GM12878 (cell line): Measurements from ENCODE around the gene GCSAML.

Experiments
- BMI1 ChIP-seq: fragments of 450-650 bp; IDR thresholded peaks from 2 replicates; pipeline ENCODE4 v1.6.1; 2016; ENCODE audit warnings: mild to moderate bottlenecking, moderate library complexity, borderline replicate concordance
- CEBPB ChIP-seq, 2 experiments: fragments of 150-350 bp in 1 of 2; IDR thresholded peaks; 2 replicates each; pipeline ENCODE4 v1.6.1; 2012 to 2014; ENCODE audit warnings: low read depth in 2 of 2, low read length in 2 of 2, borderline replicate concordance in 1 of 2, inconsistent platforms in 1 of 2
- DPF2 ChIP-seq: fragments of 450-650 bp; IDR thresholded peaks from 2 replicates; pipeline ENCODE4 v1.6.1; 2017; ENCODE audit warnings: mild to moderate bottlenecking
- FOS ChIP-seq: IDR thresholded peaks from 3 replicates; pipeline ENCODE4 v1.6.1; 2011; ENCODE audit warnings: borderline replicate concordance; ENCODE audit not compliant: insufficient read length; ENCODE audit errors: extremely low read depth
- SMC3 ChIP-seq: IDR thresholded peaks from 2 replicates; pipeline ENCODE4 v1.6.1; 2011; ENCODE audit warnings: low read length, improper control_type of control experiment, borderline replicate concordance
- ZNF24 ChIP-seq: fragments of 450-650 bp; IDR thresholded peaks from 2 replicates; pipeline ENCODE4 v1.6.1; 2017; ENCODE audit warnings: antibody characterized with exemption, mild to moderate bottlenecking
- TF ChIP-seq, protein P1 (sequence below): fragments of 450-650 bp; IDR thresholded peaks from 2 replicates; pipeline ENCODE4 v1.6.1; 2017; ENCODE audit warnings: low read depth, mild to moderate bottlenecking, moderate library complexity

- TF ChIP-seq DPF2 (no peak), BMI1 (no peak), CEBPB (IDR thresholded peaks at IDR 0.05; ENCODE audit: borderline replicate concordance in 1 of 2, low read depth in 2 of 2, low read length in 2 of 2) (no peak), ZNF24 (no peak), SMC3 (no peak), FOS (no peak)
- TF ChIP-seq, protein P1, sequence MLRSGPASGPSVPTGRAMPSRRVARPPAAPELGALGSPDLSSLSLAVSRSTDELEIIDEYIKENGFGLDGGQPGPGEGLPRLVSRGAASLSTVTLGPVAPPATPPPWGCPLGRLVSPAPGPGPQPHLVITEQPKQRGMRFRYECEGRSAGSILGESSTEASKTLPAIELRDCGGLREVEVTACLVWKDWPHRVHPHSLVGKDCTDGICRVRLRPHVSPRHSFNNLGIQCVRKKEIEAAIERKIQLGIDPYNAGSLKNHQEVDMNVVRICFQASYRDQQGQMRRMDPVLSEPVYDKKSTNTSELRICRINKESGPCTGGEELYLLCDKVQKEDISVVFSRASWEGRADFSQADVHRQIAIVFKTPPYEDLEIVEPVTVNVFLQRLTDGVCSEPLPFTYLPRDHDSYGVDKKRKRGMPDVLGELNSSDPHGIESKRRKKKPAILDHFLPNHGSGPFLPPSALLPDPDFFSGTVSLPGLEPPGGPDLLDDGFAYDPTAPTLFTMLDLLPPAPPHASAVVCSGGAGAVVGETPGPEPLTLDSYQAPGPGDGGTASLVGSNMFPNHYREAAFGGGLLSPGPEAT, result no peak
Measured at GRCh38 chr1:247574664-247575063, 25.7 kb downstream of the GCSAML start.
